NCI-H2196 treated with DMSO at 0.1 percent for 48 hours (cell line): Measurements from ENCODE around the gene ANKS1B.

Source experiments
- DNase-seq: peaks from one replicate; lab custom pipeline; 2025; ENCODE audit not compliant: unreplicated experiment; lab: John Stamatoyannopoulos, UW

Gene ANKS1B

DNA sequence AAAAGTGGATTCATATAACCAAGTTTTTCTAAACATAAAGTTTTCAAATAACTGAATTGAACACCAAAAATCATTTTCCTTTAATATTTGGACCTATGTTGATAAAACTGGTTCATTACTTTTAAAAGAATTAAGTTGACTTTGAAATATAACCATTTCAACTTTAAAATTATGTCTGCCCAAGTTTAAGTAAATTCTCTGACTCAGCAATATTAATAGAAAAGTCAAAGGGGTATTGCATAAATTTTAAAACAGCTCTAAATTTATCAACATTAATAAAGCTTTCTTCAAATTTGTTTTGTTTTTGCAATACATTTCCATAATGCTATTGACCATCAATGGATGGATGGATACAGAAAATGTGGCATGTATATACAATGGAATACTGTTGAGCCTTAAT lies 505.6 kb downstream of the ANKS1B start:
- DNase-seq, result no peak

DNA sequence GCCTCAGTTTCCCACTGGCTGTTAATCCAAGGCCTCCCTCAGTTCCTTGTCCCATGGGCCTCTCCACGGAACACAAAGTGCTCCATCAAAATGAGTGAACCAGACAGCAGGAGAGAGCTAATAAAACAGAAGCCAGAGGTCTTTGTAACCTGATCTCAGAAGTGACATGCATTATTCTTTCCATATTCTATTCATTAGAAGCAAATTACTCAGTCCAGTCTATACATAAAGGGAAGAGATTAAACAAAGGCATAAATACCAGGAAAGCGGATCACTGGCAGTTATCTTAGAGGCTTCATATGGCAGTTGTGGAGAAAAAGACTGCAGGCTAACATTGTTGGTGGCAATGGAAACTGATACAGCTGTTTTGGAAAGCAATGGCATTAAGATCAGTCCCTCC lies 507.8 kb downstream of the ANKS1B start:
- DNase-seq, result no peak

DNA sequence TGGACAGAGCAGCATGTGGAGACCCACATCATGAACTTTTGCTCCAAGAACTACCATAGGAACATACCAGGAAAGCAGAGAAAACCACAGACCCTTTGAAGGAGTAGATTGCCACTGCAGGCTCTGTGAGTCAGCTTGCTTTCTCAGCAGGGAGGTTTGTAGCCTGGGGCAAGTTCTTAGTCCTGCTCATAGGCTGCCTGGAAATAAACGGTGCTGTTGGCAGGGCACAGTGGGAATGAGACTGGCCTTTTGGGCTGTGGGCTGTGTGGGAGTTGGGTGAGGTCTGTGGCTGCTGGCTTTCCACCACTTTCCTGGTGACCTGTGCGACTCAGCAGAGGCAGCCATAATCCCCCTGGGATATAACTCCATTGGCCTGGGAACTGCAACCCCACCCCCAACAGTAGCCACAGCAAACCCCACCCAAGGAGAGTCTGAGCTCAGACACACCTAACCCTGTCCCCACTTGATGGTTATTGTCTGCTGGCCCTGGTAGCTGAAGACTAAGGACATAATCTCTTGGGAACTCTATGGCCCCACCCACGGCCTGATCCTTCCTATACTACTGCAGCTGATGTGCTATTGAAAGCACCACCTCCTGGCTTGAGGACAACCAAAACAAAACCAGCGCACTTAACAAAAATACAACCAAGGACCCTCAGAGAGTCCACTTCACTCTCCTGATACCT lies 529.2 kb downstream of the ANKS1B start:
- no peak for DNase-seq

DNA sequence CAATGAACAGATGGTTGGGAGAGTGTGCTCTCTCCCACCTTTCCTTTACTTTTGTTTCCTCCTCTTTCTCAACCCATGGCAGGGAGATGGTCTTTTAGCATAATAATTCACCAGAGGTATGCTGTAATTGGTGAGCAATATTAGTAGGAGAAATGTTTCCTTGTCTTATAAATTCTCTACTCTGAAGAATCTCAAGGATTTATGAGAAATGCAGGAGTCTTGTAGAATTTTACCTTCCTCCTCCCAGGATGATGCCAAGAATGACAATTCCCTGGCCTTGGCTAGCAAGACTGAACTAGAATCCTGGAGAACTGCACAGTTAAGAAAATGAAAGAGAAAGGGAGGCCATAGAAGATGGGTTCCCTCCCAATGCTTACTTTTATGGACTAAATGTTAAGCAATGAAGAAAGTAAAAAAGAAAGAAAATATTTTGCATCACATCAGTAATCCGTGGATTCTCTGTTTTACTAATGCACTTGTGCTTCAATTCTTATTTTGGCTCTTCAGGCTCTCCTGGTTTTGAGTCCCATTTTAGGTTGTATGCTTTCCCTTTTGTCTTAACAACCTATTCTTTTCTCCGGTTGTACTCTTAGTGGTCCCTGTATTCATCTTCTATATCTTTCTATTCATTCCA lies 530.1 kb downstream of the ANKS1B start:
- no peak for DNase-seq

DNA sequence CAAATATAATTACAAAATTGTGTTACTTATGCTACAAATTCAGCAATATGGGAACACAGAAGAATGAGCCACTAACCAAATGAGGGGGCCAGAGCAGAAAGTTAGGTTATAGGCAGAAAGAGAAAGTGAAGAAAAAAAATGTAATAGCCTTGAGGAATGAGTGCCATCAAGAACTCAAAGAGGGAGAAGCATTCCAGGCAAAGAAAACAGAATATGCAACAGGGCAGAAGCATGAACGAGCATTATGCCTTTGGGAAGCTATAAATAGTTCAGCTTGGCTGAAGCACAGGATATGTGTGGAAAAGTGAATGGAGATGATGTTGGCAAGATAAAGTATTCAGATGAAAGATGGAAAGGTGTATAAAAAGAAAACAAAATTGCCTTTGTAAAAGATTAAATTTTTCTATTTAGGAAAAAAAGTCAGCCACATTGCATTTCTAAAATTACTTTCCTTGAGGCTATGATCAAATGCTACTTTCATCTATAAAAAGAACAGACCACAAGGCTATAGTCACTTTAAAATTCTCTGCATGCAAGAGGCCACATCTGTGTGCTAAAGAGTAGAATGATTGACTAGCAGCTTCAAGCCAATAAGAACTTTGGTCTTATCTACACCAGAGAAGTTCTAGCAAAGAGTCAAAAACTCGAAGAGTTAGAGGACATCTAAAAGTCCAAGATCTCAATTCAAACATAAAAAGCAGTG lies 530.7 kb downstream of the ANKS1B start:
- no peak for DNase-seq

DNA sequence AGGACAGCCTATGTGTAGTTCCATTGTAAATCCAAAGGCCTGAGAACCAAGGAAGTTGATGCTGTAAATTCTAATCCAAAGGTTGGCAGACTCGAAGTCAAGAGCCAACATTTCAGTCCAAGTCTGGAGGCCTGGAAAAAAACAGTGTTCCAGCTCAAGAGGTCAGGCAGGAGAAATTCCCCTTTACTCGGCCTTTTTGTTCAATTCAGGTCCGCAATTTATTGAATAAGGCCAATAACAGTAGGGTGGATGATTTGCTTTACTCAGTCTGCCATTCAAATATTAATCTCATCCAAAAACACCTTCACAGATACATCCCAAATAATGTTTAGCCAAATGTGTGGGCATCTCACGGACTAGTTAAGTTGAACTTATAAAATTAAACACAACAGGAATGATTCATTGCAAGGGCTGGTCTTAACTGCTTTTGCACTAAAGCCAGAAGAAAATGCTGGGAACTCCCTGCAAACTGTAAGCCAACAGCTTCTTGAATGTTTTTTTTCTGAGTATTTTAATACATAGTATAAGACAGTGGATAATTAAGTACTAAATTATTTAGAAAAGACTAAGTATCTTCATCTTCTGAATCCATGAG lies 534.6 kb downstream of the ANKS1B start:
- DNase-seq, result no peak

DNA sequence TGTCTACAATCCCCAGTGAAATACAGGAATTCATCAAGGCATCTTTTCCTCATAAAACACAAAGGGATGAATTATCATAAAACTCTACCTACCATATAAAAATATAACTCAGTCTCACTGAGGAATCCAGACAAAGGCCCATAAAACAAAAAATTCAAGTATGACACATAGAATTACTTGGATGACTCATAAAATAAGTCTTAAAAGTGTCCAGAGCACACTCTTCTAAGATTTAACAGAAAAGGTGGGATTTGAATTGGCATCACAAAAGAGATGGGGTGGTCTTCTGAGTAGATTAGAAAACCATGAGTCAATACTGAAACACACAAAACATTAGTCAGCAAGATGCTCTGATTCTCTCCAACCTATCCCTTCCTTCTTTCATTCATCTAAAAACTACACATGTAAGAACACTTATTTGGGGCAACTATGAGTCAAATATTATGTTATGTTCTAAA lies 539.8 kb downstream of the ANKS1B start:
- no peak for DNase-seq

DNA sequence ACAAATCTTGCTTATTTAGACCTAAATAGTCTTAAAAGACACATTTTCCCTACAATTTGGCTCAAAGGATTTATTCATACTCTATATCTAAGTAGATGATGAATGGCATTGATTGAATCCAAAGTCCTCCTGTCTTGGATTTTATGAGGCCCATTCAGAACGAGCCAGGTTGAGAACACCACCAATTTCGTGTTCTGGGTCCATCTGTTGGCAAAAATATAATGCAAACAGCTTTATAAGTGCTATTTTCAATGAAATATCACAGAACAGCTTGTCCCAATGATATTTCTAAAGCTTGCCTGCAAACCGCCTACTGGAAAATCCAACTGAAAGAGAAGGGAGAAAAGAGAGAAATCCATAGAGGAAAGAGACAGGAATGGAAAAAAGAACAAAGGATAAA lies 542.0 kb downstream of the ANKS1B start:
- DNase-seq, result no peak

DNA sequence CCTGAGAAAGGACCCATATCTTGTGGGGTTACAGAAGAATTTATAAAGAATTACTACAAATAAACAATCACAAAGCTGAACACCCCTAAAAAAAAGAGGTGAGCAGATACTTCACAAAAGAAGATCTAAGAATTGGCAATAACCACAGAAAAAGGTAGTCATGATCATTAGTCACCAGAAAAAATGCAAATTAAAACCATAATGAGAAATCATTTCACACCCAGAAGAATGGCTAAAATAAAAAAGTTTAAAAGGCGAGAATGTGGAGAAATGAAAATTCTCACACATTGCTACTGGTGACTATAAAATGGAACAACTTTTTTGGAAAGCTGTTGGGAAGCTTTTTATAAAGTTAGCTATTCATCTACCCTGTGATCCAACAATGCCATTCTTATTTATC lies 545.3 kb downstream of the ANKS1B start:
- DNase-seq, result no peak

DNA sequence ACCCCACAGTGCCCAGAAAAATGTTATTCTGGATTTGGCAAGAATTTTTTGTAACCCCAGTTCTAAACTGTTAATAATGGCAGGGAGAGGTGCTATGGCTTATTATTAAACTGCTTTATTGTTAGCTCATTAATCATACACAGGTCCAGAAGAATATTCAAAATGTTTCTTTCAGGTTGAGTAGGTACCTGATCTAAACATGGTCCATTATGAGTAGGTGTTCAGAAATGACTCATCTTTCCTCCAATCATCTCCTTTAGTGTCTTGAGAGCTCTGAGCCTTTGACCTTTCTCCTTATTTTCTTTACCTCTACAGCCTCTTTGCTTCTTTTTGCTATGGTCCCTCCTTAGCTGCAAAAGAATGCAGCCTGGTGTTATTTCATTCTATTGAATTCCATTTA lies 548.2 kb downstream of the ANKS1B start:
- DNase-seq, result no peak

DNA sequence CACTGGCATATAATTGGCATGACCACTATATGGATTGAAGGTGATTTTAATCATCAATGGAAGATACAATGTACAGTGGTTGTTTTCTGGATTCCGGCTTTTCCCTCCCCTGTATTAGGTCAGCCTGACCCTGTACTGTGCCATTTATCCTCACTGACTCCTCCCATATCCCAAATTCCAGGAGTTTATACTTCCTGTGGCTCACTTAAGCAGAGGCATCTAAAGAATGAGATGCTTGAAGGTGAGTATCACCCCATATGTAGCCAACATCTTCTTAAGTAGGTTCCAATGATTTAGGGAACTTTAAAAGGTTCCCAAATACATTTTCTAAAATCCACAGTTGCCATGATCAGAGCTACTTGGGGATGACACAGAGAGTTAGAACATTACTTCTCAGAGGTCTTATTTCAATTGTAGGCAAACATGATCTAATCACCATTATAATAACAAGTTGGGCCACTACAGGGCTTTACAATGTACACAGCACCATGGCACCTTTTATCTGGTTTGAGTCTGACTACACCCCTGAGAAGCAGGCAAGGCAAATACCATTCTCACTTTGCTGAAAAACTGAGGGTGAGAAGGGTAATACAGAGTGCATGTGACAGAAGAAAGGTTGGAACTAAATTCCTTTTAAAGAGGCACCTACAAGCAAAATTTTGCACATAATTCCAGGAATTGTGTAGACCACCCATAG lies 549.5 kb downstream of the ANKS1B start:
- DNase-seq, result no peak

DNA sequence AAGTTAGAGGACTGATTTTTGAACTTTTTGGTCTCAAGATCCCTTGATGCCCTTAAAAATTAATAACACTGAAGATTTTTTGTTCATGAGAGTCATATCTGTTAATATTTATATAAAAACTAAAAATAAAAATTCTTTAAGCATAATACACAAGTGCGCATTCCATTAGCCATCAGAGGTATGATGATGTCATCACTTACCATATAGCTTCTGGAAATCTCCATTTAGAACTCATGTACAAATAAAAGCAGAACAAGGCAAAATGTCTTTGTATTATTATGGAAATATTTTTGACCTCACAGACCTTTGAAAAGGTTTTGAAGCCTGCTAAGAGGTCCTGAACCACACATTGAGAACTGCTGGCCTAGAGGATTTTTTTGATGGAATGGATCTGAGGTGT lies 551.6 kb downstream of the ANKS1B start:
- DNase-seq, result no peak

DNA sequence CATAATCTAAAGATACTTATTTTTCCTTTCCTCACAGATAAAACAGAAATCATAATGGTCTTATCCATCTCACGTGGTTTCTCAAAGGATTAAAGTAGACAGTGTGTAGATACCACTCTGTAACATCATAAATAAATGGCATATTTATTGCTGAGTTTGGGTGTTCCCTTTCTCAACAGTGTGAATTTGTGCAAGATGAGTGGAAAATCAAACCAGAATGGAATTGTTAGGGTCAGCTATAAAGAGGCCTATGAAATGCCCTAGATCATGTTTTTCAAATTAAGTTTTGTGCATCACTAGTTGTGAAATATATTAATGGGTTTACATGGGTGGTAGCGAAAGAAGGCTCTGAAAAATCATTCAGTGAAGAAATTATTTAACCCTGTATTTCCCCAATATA lies 553.5 kb downstream of the ANKS1B start:
- DNase-seq, result no peak

DNA sequence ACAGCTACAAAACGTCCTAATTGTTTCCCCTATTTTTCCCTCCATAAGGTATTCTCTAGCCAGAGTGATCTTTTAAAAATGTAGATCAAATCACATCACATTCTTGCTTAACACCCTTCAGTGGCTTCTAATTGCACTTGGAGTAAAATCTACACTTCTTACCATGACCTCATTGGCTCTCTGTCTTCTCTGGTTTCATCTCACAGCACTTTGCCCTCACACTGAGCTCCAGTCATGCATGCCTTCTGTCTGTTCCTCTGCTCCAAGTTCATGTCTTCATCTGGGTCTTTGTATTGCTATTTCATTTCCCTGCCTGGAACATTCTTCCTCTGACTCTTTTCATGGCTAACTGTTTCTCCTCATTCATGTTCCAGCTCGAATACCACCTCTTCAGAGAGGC lies 557.6 kb downstream of the ANKS1B start:
- no peak for DNase-seq

DNA sequence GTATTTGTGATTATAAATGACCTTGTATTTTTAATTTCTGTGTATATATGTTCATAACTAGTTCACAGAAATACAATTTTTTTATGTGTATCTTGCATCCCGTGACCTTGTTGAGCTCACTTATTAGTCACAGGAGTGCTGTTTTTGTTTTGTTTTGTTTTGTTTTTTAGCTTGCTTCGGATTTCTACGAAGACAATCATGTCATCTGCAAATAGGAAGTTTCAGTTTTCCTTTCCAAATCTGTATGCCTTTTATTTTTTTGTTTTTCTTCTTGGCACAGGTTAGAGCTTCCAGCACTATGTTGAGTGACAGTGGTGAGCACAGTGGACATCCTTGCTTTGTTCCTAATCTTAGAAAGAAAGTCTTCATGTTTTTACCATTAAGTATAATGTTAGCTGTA lies 566.4 kb downstream of the ANKS1B start:
- DNase-seq, result no peak

DNA sequence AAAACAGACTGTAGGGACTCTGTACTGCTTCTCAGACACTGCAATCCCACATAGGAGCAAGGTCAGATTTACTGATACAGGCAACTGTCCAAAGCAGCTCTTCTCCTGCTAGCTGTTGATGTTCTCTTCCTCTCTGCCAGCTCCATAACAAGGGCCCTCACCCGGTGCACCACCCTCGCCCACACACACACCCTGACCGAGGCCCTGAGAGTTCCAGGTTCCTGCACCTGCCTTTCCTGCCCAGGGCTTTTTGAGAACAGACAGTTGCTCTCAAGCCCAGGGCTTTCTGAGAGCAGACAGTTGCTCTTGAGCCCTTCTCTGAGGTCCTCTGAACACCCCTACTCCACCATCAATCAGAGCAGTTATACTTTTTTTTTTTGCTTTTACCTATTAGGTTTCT lies 571.0 kb downstream of the ANKS1B start:
- DNase-seq, result peak; percentile 15

DNA sequence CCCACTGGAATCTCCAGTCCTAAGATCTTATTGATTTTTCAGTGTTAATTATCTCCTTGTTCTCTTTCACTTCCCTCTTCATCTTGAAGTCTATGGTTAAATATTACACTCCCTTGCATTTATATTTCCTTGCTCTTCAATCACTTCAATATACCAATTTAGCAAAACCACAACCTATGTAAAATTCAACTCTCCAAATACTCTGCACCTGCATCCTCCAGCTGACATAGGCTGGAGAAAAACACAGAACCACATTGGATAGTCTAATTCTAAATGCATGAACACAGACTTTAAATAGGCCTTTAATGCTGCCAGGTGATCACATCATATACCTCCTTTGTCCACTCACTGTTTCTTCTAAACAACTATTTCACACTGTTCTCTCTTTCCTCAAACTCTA lies 591.0 kb downstream of the ANKS1B start:
- DNase-seq, result no peak

DNA sequence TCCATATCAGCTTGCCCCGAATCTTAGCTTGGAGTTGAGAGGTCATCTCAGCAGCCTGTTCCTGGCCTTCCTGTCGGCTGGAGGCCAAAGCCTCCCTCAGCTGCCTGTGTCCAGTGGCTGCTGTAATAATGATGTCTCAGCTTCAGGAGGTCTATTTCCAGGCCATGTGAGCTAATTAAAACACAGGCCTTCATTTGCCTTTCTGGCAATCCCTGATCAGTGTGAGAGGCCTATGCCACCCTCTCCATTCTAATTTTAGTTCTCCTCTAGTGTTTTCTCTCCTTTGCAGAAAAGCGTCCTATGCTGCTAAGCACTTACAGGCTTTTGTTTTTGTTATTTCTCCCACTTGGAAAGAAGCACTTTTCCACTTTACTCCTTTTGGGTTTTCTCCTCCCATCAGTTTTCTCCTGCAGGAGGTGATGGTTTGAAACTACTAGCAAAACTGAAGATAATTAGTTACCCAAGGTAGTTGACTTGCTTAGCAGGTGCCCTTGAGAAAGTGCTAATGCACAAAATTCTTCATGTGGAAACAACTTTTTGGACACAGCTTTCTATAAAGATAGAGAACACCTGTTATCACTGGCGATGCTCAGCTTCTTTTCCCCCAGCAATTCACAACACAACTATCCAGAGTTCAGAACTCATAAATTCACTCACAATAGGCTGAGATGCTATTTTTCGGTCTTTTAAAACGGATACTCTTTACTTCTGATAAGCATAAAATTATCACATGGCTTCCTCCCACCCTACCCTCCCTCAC lies 592.5 kb downstream of the ANKS1B start:
- no peak for DNase-seq

DNA sequence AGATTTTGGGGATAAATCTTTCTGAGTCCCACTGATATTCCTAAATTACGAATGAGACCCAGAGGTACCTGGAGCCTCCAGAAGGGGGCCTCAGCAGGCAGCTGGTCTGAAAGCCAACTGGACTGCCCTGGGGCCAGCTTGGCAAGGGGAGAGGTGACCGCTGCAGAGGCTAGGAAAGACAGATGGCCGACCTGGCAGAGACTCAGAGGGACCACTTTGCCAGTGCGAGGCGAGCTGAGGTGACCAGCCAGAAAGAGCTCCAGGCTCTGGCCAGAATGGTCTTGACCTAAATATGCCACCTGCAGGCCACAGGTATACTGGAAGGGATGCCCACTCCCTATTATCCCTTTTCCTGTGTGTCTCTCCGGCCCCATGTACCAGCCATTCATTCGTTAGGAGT lies 594.0 kb downstream of the ANKS1B start:
- no peak for DNase-seq

DNA sequence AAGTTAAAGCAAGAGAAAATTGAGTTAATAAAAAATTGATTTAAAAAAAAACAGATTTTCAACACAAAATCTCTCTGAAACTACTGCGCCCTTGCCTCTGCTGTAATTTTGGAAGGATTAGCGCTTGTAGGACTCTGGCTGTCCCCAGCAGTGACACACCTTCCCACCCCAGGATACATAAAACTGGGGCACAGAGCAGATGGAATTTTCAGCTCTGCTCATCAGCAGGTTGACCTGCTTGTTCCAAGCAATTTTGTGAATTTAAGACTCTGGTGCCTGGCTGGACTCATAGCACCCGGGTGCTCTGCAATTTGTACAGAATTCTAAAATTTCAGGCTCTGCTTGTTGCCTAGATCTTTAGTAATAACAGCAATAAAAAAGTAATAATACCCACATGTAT lies 595.0 kb downstream of the ANKS1B start:
- DNase-seq, result no peak
